IPS-20b (cell line): ENCODE results near the gene B3GNT3.
"Not testable (repeated sequence)": the region's sequence is repeated elsewhere in the genome, so short reads cannot be mapped to it uniquely, and the experiment has no call there.

Experiments used
- H3K27ac ChIP-seq: one replicate; pipeline ENCODE4 v1.5.1; 2013; ENCODE audit warnings: low read length
- H3K27me3 ChIP-seq: 2 replicates; pipeline ENCODE4 v1.6.1; 2013; ENCODE audit warnings: mild to moderate bottlenecking, low read length, inconsistent platforms; ENCODE audit not compliant: insufficient read depth
- H3K36me3 ChIP-seq: 2 replicates; pipeline ENCODE4 v1.6.1; 2013; ENCODE audit warnings: low read depth, mild to moderate bottlenecking, inconsistent platforms, low read length, moderate library complexity; ENCODE audit not compliant: insufficient read depth
- H3K4me1 ChIP-seq: 2 replicates; pipeline ENCODE4 v1.6.1; 2013; ENCODE audit warnings: mild to moderate bottlenecking, control low read depth, inconsistent platforms, low read length, moderate library complexity; ENCODE audit not compliant: insufficient read depth
- H3K4me3 ChIP-seq: 2 replicates; pipeline ENCODE4 v1.5.1; 2013; ENCODE audit warnings: mild to moderate bottlenecking, low read length, inconsistent platforms
- H3K9ac ChIP-seq: 2 replicates; pipeline ENCODE4 v1.6.1; 2013; ENCODE audit warnings: low read depth, mild to moderate bottlenecking, inconsistent platforms, low read length, moderate library complexity
- H3K9me3 ChIP-seq: 2 replicates; pipeline ENCODE4 v1.6.1; 2013; ENCODE audit warnings: mild to moderate bottlenecking, low read depth, low read length, inconsistent platforms; ENCODE audit not compliant: insufficient read depth

Gene B3GNT3

DNA sequence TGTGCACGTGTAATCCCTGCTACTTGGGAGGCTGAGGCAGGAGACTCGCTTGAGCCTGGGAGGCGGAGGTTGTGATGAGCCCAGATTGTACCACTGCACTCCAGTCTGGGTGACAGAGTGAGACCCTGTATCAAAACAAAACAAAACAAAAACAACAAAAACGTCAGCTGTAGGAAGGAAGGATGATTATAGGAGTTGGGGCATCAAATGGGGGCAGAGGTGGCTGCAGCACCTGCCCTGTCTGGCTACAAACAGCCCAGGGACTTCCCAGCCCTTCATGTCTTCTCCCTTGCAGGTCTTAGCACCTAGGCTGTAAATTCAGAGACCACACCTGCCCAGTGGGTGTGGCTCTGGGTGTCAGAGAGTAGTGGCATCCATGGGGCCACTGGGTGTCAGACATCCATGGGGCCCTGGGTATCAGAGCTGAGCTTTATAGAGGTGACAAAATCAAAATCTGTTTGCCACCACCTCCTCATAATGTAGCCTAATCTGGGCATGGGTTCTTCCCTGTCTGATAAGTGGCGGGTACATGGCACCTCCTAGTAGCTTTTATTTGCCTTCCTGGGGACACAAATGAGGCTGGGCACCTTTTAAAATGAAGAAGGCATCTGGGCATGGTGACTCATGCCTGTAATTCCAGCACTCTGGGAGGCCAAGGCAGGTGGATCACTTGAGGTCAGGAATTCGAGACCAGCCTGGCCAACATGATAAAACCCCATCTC is 4.7 kb upstream of the B3GNT3 start:
- H3K9ac ChIP-seq: no peak overlapping the region
- no peak overlapping the region for H3K27ac ChIP-seq
- H3K36me3 ChIP-seq: 0 out of 2 replicates have a peak, but pooled peaks cover 4% of the 10 kb centered on the region

DNA sequence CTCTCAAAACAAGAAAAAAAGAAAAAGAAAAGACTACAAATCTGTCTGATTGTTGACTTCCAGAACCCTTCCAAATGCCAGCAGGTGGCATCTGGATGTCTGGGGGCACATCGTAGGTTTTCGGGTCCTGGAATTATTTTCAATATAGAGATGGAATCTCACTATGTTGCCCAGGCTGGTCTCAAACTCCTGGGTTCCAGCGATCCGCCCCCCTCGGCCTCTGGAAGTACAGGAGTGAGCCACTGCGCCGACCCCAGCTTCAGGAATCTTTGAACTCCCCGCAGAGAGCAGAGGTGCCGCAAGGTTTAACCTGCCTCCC is 567 bp upstream of the B3GNT3 start:
- Histone ChIP-seq H3K27me3 (peaks cover 38% of the 10 kb centered on the region), H3K9ac (no peak overlapping the region), H3K9me3 (no peaks in the 10 kb centered on the region), H3K27ac (no peak overlapping the region), H3K4me3 (peak overlapping the region; percentile 71), H3K4me1 (no peaks in the 10 kb centered on the region), H3K36me3 (no peaks in the 10 kb centered on the region)

More for the DNA sequence above, 4.7 kb upstream of the B3GNT3 start:
- Histone ChIP-seq H3K27me3 (peaks cover 18% of the 10 kb centered on the region), H3K9me3 (no peaks in the 10 kb centered on the region), H3K4me3 (no peak overlapping the region), H3K4me1 (no peaks in the 10 kb centered on the region)

DNA sequence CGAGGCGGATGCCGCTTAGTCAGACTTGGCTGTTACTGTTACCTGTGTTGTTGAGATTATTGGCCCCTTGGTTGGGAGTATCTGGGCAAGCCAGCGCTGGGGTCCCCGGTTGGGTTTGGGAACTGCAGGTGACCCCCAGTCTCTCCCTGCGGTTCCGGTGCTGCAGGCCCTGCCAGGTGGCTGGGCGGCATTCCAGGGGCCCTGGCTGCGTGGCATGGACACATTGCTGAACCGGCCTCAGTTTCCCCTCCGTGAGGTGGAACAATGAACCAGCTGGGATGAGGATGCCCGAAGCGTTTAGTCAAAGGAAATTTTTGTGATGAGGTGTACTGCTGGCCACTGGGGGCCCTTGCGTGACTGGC is 538 bp downstream of the B3GNT3 start:
- Histone ChIP-seq H3K36me3 (no peaks in the 10 kb centered on the region), H3K9me3 (no peaks in the 10 kb centered on the region), H3K27ac (no peak overlapping the region), H3K4me1 (no peaks in the 10 kb centered on the region), H3K9ac (peak overlapping the region; percentile 58; the same call in 1 of the 2 replicates), H3K27me3 (peaks cover 38% of the 10 kb centered on the region), H3K4me3 (peak overlapping the region; percentile 71; the same call in 1 of the 2 replicates)

DNA sequence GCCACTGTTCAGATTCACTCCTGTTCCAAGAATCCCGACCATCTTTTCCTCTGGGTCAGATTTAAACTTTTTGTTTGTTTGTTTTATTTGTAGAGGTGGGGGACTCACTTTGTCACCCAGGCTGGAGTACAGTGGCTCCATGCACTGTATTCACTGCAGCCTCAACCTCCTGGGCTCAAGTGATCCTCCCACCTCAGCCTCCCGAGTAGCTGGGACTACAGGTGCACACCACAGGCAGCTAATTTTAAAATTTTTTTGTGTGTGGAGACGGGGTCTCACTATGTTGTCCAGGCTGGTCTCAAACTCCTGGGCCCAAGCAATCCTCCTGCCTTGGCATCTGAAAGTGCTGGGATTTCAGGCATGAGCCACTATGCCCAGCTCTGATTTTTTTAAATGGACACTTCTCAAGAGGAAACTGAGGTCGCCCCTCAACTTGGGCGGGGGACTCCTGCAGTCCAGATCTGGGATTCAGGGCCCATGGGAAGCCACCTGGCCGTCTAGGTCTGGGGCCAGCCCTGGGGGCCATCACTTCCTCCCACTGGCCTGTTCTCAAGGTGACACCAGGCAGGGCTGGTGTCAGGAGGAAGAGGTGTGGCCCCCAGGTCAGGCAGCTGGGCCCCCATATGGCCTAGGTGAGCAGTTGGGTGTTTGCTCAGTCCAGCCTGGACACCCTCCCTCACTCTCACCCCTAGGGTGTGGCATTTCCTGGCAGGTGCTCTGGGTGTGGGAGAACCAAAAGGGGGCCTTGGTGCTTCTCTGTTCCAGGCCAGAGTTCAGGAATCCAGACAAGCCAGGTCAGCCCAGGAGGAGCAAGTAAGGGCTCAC is 1.3 kb downstream of the B3GNT3 start:
- Histone ChIP-seq H3K4me1 (no peaks in the 10 kb centered on the region), H3K9ac (no peak overlapping the region), H3K9me3 (no peaks in the 10 kb centered on the region), H3K27me3 (peaks cover 38% of the 10 kb centered on the region), H3K27ac (no peak overlapping the region), H3K4me3 (no peak overlapping the region), H3K36me3 (no peaks in the 10 kb centered on the region)

DNA sequence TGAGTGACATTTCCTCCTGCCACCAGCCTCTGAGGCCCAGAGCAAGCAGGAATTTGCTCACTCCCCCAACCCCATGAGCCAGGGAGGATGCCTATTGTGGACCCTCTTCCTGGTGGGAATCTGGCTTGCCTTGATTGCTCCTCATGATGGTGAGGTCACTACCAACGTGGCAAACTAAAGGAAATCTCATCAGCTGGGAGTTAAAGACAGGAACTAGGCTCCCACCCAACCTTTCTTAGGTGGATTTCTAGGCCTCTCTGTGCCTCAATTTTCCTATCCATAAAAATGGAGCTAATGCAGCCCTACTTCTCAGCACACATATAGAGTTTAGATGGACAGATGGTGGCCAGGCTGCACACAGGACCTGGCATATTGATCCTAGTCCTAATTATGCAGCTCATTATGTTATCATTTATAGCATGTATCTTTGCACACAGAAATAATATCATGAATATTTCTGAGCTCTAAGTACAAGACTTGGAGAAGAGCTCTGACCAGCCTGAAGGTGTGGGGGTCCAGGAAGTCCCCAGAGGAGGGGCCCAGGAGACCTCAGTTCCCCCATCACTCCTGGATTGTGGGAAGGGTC is 2.0 kb downstream of the B3GNT3 start:
- Histone ChIP-seq H3K4me3 (no peak overlapping the region), H3K27ac (no peak overlapping the region)

DNA sequence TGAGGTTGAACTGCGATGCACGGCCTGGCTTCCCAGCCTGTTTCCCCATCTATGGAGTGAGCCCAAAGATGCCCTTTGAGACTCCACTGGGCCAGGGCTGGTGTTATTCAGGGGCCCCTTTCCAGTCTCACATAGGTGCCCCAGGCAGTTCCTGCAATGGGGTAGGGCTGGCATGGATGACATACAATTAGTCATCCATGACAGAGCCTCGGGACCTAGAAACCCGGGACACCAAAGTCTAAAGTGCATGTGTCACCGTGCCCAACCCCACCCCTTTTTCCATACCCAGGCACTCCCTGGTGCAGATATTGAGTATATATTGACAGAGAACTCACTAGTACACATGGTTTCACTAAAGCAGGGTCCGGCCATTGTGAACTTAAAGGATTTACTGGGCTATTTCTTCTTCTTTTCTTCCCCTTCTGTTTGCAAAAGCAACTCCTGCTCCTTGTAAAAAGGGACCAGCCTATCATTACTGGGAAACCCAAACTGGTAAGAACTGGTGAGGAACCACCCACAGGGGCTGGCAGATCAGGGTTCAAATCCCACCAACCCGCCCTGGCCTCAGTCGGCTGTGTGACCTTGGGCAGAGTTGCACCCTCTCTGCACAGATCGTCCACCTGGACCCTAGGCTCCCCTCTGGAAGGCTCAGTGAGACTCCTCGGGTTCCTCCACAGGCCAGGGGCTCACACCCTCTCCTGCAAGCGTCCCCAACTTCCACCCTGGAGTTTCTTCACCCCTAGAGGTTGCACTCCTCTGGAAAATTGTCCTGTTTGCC is 2.7 kb downstream of the B3GNT3 start:
- Histone ChIP-seq H3K9ac (no peak overlapping the region), H3K36me3 (no peaks in the 10 kb centered on the region), H3K27ac (no peak overlapping the region), H3K27me3 (peaks cover 38% of the 10 kb centered on the region), H3K9me3 (no peaks in the 10 kb centered on the region), H3K4me1 (no peaks in the 10 kb centered on the region), H3K4me3 (no peak overlapping the region)

More for the DNA sequence above, 2.0 kb downstream of the B3GNT3 start:
- no peaks in the 10 kb centered on the region for H3K36me3 ChIP-seq
- H3K9me3 ChIP-seq: no peaks in the 10 kb centered on the region
- no peak overlapping the region for H3K9ac ChIP-seq
- peaks cover 38% of the 10 kb centered on the region for H3K27me3 ChIP-seq
- H3K4me1 ChIP-seq: no peaks in the 10 kb centered on the region

DNA sequence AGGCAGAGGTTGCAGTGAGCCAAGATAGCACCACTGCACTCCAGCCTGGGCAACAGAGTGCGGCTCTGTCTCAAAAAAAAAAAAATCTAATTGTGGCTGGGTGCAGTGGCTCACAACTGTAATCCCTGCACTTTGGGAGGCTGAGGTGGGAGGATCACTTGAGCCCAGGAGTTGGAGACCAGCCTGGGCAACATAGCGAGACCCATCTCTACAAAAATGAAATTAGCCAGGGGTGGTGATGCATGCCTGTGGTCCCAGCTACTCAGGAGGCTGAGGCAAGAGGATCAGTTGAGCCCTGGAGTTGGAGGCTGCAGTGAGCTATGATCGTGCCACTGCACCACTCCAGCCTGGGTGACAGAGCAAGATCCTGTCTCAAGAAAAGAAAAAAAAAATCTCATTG is 3.7 kb downstream of the B3GNT3 start:
- H3K4me1 ChIP-seq, H3K4me3 ChIP-seq, H3K9me3 ChIP-seq, H3K36me3 ChIP-seq, H3K27ac ChIP-seq, H3K9ac ChIP-seq: not testable (repeated sequence)
- peaks cover 37% of the 10 kb centered on the region for H3K27me3 ChIP-seq

DNA sequence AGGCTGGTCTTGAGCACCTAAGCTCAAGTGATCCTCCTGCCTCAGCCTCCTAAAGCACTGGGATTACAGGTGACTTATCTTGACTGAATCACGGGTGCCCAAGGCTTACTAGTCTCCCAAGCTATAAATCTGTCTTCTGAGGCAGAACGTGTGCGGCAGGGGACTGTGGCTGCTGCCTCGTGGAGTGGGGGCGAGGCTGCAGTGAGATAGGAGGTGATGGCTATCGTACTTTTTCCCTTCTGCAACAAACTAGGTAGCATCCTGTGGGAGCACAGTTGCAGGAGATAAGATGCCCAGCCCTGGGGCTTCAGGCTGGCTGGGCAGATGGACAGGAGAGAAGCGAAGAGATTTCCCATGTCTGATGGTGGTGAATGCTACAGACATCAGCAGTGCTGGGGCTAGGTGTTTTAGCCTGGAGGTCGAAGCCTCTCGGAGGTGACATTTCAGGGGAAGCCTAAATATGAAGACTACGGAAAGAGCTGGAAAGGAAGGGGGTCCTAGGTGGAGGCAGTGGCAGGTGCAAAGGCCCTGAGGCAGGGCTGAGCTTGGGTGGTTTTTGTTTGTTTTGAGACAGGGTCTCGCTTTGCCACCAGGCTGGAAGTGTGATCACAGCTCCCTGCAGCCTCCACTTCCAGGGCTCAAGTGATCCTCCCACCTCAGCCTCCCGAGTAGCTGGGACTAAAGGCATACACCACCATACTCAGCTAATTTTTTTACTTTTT is 7.4 kb downstream of the B3GNT3 start:
- H3K36me3 ChIP-seq: no peaks in the 10 kb centered on the region
- no peak overlapping the region for H3K4me3 ChIP-seq
- H3K9me3 ChIP-seq: no peaks in the 10 kb centered on the region
- no peak overlapping the region for H3K9ac ChIP-seq
- H3K27ac ChIP-seq: no peak overlapping the region
- peaks cover 5% of the 10 kb centered on the region; the same call in 1 of the 2 replicates for H3K27me3 ChIP-seq
- no peaks in the 10 kb centered on the region for H3K4me1 ChIP-seq

DNA sequence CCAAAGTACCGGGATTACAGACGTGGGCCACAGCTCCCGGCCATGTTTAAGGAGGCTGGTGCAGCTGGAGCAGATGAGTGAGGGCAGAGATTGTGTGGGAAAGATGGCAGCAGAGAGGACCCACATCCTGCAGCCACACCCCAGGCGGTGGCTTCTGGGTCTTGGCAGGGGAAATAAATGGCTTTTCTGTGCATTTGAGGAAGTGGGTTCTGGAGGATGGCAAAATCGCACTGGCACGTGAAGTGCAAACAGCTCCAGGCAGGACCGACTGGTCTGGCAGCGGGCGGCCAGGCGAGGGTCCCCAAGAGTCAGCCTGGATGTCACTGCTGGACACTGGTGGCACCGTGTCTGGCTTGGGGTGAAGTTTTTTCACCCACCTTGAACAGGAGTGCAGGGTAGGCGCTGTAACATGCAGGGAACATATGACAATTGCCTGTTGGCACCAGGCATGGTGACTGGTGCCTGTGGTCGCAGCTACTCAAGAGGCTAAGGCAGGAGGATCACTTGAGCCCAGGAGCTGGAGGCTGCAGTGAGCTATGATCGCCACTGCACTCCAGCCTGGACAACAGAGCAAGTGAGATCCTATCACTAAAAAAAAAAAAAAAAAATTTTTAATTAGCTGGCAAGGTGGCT is 8.4 kb downstream of the B3GNT3 start:
- Histone ChIP-seq H3K9ac (no peak overlapping the region), H3K4me3 (no peak overlapping the region), H3K4me1 (no peaks in the 10 kb centered on the region), H3K9me3 (no peaks in the 10 kb centered on the region), H3K27ac (no peak overlapping the region), H3K36me3 (no peaks in the 10 kb centered on the region), H3K27me3 (no peaks in the 10 kb centered on the region)

DNA sequence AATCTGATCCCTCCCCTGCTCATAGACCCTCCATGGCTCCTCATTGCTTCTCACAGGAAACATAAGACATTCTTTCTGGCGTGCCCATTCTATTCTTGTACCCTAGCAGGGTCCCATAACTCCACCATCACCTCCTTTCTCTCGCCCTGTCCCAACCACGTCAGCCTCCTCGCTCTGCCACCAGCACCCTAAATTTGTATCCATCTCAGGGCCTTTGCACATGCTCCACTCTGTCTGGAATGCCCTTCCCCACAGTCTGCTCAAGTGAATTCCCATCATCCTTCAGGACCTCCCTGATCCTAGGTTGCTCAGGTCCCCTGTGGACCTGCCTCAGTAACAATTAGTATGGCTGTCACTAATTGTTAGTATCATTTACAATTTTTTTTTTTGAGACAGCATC is 10.5 kb downstream of the B3GNT3 start:
- no peak overlapping the region for H3K4me3 ChIP-seq
- H3K27me3 ChIP-seq: no peaks in the 10 kb centered on the region
- H3K9ac ChIP-seq: no peak overlapping the region
- no peaks in the 10 kb centered on the region for H3K4me1 ChIP-seq
- no peaks in the 10 kb centered on the region for H3K9me3 ChIP-seq
- H3K36me3 ChIP-seq: no peaks in the 10 kb centered on the region
- no peak overlapping the region for H3K27ac ChIP-seq

DNA sequence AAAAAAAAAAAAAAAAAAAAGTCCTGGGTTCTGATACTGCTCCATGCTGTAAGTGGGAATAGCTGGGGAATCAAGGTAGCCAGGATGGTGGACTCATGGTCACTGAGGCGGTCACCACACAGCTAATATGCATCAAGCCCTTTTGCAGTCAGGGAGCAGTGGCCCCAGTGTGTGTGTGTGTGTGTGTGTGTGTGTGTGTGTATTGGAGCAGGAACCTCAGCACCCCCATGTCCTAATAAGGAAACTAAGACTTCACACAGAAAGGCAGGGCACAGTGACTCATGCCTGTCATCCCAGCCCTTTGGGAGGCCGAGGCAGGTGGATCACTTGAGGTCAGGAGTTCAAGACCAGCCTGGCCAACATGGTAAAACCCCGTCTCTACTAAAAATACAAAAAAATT is 12.0 kb downstream of the B3GNT3 start:
- no peak overlapping the region for H3K27ac ChIP-seq
- H3K4me1 ChIP-seq: no peaks in the 10 kb centered on the region
- no peaks in the 10 kb centered on the region for H3K36me3 ChIP-seq
- H3K27me3 ChIP-seq: no peaks in the 10 kb centered on the region
- H3K9me3 ChIP-seq: no peaks in the 10 kb centered on the region
- no peak overlapping the region for H3K4me3 ChIP-seq
- H3K9ac ChIP-seq: no peak overlapping the region
